ENCODE results near the gene IFITM10.
"Not testable (repeated sequence)": the region's sequence is repeated elsewhere in the genome, so short reads cannot be mapped to it uniquely, and the experiment has no call there.

The IFITM10 gene

DNA sequence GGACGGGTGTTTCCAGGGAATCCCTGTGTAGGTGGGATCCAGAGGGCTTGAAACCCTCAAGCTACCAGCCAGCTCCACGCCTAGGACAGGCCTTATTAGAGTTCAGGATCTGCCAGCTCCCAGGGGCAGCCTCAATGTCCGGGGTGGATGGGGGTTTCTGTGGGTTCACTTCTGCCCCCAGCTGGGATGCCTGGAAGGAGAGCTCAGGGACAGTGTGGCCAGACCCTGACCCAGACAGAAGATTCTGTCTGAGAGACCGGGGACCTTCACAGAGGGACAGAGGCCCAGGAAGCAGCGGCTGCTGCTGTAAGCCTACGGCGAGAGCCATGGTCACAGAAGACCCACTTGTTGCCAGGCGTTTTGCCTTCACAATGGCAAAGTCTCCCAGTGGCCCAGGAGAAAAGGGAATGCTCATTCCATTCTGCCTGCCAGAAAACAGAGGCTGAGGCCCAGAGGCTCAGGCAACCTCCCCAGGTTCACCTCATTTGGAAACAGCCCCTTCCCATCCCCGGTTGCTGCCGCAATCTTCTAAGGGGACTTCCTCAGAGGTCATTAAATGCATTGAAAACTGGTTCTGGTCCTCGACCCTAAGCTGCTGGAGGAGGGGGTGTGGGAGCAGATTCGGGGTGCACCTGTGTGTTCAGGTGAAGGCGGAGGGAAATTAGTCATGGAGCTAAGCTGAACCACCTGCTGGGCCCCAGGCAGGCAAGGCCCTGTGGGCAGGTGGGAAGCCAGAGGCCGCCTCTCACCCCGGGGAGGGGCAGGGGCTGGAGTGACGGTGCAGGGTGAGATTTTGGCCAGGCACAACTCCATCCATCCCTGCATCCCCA, 58.3 kb downstream of the IFITM10 start:
- Histone ChIP-seq H3K4me1 (ENCODE audit: control insufficient read depth, insufficient read depth, low read length) (no peaks in the 10 kb centered on the region), H3K36me3 (ENCODE audit: control insufficient read depth in 2 of 2, insufficient read depth in 1 of 2, low read length in 2 of 2) (no peaks in the 10 kb centered on the region), H3K4me3 (ENCODE audit: low read depth, low read length) (no peak overlapping the region), H3K27ac (ENCODE audit: extremely low read depth, low read depth, low read length) (no peak overlapping the region), H3K9me3 (ENCODE audit: control insufficient read depth, insufficient read depth, low read depth, low read length) (no peaks in the 10 kb centered on the region)
- CTCF ChIA-PET: interaction anchor here (0.6 to 5.8 kb wide), 15 partner anchors 9 to 461 kb away, joined by 3 to 261 read pairs (median 7); partner anchors contain the start of gene SYT8
- POLR2A ChIA-PET: interaction anchor here (2.6 kb wide), 1 partner anchor 39 kb away, joined by 9 read pairs; no protein-coding TSS in a partner anchor
- TF ChIP-seq ZNF830 (tag by site-specific recombination; IDR thresholded peaks at IDR 0.05; ENCODE audit: low read depth): no peak
- peak; percentile 53 for TF ChIP-seq SCRT2 (tag by site-specific recombination; IDR thresholded peaks at IDR 0.05)
- TF ChIP-seq ZNF571 (tag by site-specific recombination; IDR thresholded peaks at IDR 0.05): no peak

GRCh38 chr11:1691026-1691877, 59.1 kb downstream of the IFITM10 start:
- H3K27ac ChIP-seq (ENCODE audit: extremely low read depth, low read depth, low read length): no peak overlapping the region
- no peaks in the 10 kb centered on the region for H3K4me1 ChIP-seq (ENCODE audit: control insufficient read depth, insufficient read depth, low read length)
- ChIA-PET POLR2A (no interaction called here), CTCF (interaction anchor here (0.6 to 5.8 kb wide), 6 partner anchors 9 to 462 kb away, joined by 3 to 261 read pairs (median 60); partner anchors contain the start of gene SYT8)
- no peaks in the 10 kb centered on the region for H3K9me3 ChIP-seq (ENCODE audit: control insufficient read depth, insufficient read depth, low read depth, low read length)
- H3K4me3 ChIP-seq (ENCODE audit: low read depth, low read length): no peak overlapping the region
- H3K36me3 ChIP-seq (ENCODE audit: control insufficient read depth in 2 of 2, insufficient read depth in 1 of 2, low read length in 2 of 2): no peaks in the 10 kb centered on the region
- no peak for TF ChIP-seq ZNF394 (tag by site-specific recombination; IDR thresholded peaks at IDR 0.05; ENCODE audit: borderline replicate concordance)
- TF ChIP-seq PRDM2 (tag by site-specific recombination; IDR thresholded peaks at IDR 0.05; ENCODE audit: borderline replicate concordance): no peak
- TF ChIP-seq ZNF433 (tag by site-specific recombination; IDR thresholded peaks at IDR 0.05; ENCODE audit: low read depth): no peak

DNA sequence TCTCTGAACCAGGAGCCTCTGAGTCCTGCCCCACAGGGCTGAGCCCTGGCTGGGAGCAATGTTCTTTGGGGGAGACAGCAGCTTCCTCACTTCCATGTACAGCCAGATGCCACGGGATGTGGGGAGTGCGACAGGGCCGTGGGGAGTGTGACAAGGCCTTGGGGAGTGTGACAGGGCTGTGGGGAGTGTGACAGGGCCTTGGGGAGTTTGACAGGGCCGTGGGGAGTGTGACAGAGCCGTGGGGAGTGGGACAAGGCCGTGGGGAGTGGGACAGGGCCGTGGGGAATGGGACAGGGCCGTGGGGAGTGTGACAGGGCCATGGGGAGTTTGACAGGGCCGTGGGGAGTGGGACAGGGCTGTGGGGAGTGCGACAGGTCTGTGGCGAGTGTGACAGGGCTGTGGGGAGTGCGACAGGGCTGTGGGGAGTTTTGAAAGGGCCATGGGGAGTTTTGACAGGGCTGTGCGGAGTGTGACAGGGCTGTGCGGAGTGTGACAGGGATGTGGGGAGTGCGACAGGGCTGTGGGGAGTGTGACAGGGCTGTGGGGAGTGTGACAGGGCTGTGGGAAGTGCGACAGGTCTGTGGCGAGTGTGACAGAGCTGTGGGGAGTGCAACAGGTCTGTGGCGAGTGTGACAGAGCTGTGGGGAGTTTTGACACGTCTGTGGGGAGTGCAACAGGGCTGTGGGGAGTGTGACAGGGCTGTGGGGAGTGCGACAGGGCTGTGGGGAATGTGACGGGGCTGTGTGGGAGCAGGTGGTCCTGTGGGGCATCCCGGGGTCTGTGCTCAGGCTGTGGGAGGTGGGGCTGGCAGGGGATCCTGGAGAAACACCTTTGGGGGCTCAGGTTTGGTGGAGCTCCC, 60.0 kb downstream of the IFITM10 start:
- no peak overlapping the region for H3K27ac ChIP-seq (ENCODE audit: extremely low read depth, low read depth, low read length)
- no peaks in the 10 kb centered on the region for H3K36me3 ChIP-seq (ENCODE audit: control insufficient read depth in 2 of 2, insufficient read depth in 1 of 2, low read length in 2 of 2)
- POLR2A ChIA-PET: no interaction called here
- H3K4me1 ChIP-seq (ENCODE audit: control insufficient read depth, insufficient read depth, low read length): no peaks in the 10 kb centered on the region
- TF ChIP-seq REPIN1 (tag by site-specific recombination; IDR thresholded peaks at IDR 0.05; ENCODE audit: low read depth): no peak
- TF ChIP-seq SCRT2 (tag by site-specific recombination; IDR thresholded peaks at IDR 0.05): peak; percentile 66
- H3K4me3 ChIP-seq (ENCODE audit: low read depth, low read length): no peak overlapping the region
- no peaks in the 10 kb centered on the region for H3K9me3 ChIP-seq (ENCODE audit: control insufficient read depth, insufficient read depth, low read depth, low read length)
- CTCF ChIA-PET: interaction anchor here (0.6 to 5.8 kb wide), 4 partner anchors 8 to 463 kb away, joined by 3 to 261 read pairs (median 107); partner anchors contain the start of gene SYT8

DNA sequence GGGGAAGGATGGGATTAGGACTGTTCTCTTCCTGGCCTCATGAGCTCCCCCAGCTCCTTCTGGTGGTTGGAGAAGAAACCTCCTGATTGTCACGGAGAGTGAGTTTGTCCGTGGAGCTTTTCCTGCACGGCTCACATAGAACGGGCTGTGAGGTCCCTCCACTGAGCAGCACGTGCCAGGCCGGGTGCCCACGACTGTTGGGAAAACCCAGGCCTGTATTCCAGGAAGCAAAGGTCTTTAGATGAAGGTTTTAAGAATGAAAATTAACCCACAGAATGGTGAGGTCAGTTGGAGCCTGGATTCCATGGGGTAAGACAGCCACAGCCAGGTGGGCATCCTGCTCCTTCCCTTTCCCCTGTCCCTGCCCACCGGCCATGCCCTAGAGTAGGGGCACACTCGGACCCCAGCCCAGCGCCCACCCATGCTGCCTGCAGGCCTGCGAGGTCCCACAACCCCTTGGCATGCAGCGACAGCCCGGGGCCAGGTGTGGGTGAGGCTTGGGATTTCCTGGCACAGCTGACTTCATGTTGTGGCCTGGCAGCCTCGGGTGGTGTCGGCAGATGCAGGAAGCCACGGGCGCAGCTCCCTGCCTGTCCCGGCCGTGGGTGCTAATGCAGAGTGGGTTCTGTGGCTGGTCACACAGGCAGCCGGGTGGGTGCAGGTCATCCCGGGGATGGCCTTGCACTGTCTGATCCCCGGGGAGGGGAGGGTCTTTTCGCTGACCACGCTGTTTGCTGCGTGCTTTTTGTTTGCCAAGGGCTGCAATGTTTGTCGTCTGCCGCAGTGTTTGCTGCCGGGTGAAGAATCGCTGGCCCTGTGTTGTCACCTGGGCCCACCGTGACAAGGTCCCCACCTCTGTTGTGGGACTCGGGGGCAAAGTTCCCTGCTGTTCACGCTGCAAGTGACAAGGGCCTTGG, 60.9 kb downstream of the IFITM10 start:
- POLR2A ChIA-PET; H3K4me1 ChIP-seq (ENCODE audit: control insufficient read depth, insufficient read depth, low read length); H3K36me3 ChIP-seq (ENCODE audit: control insufficient read depth in 2 of 2, insufficient read depth in 1 of 2, low read length in 2 of 2); H3K9me3 ChIP-seq (ENCODE audit: control insufficient read depth, insufficient read depth, low read depth, low read length); H3K27ac ChIP-seq (ENCODE audit: extremely low read depth, low read depth, low read length); H3K4me3 ChIP-seq (ENCODE audit: low read depth, low read length); CTCF ChIA-PET: not testable (repeated sequence)

- H3K36me3 ChIP-seq (ENCODE audit: control insufficient read depth in 2 of 2, insufficient read depth in 1 of 2, low read length in 2 of 2); CTCF ChIA-PET; POLR2A ChIA-PET: not testable (repeated sequence)
Observed at GRCh38 chr11:1688336-1688947, 62.0 kb downstream of the IFITM10 start.

DNA sequence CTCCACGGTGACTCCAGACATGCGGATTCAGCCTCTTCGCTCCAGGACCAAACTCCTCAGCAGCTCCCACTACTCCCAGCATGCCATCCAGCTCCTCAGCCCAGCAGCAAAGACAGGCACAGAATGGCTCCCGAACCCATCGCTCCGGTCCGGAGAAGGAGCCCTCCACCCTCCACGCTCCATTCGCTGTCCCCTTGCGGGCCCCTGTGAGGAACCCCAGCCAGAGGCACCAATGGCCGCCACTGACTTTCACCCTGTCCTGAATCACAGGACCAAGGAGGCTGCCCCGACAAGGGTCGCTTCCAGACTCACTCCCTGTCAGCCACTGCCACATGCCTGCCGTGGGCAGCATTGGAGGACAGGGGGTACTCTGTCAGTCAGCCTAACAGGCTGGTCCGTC, 64.2 kb downstream of the IFITM10 start:
- H3K36me3 ChIP-seq (ENCODE audit: control insufficient read depth in 2 of 2, insufficient read depth in 1 of 2, low read length in 2 of 2); H3K27ac ChIP-seq (ENCODE audit: extremely low read depth, low read depth, low read length); CTCF ChIA-PET; POLR2A ChIA-PET; H3K4me3 ChIP-seq (ENCODE audit: low read depth, low read length); H3K9me3 ChIP-seq (ENCODE audit: control insufficient read depth, insufficient read depth, low read depth, low read length); H3K4me1 ChIP-seq (ENCODE audit: control insufficient read depth, insufficient read depth, low read length): not testable (repeated sequence)

More at GRCh38 chr11:1688336-1688947, 62.0 kb downstream of the IFITM10 start:
- not testable (repeated sequence) for H3K4me3 ChIP-seq (ENCODE audit: low read depth, low read length); H3K27ac ChIP-seq (ENCODE audit: extremely low read depth, low read depth, low read length); H3K4me1 ChIP-seq (ENCODE audit: control insufficient read depth, insufficient read depth, low read length); H3K9me3 ChIP-seq (ENCODE audit: control insufficient read depth, insufficient read depth, low read depth, low read length)

Data from HEK293 (cell line).